Neuron (in vitro differentiated cells): ENCODE results near the gene ANKRD2.

ENCODE experiments used
- H2AFZ ChIP-seq: one replicate; pipeline ENCODE4 v1.6.1; 2013; ENCODE audit warnings: low read depth, mild to moderate bottlenecking, inconsistent platforms, low read length, moderate library complexity
- H3K27me3 ChIP-seq: one replicate; pipeline ENCODE4 v1.6.1; 2013; ENCODE audit warnings: low read length; ENCODE audit not compliant: insufficient read depth
- H3K36me3 ChIP-seq: one replicate; pipeline ENCODE4 v1.6.1; 2013; ENCODE audit warnings: low read length; ENCODE audit not compliant: insufficient read depth
- H3K4me1 ChIP-seq: one replicate; pipeline ENCODE4 v1.6.1; 2013; ENCODE audit warnings: low read length; ENCODE audit not compliant: insufficient read depth
- H3K4me3 ChIP-seq: 2 replicates; pipeline ENCODE4 v1.5.1; 2013; ENCODE audit warnings: mild to moderate bottlenecking, low read length, moderate library complexity
- H3K9me3 ChIP-seq: one replicate; pipeline ENCODE4 v1.6.1; 2013; ENCODE audit warnings: low read length

Gene ANKRD2

DNA sequence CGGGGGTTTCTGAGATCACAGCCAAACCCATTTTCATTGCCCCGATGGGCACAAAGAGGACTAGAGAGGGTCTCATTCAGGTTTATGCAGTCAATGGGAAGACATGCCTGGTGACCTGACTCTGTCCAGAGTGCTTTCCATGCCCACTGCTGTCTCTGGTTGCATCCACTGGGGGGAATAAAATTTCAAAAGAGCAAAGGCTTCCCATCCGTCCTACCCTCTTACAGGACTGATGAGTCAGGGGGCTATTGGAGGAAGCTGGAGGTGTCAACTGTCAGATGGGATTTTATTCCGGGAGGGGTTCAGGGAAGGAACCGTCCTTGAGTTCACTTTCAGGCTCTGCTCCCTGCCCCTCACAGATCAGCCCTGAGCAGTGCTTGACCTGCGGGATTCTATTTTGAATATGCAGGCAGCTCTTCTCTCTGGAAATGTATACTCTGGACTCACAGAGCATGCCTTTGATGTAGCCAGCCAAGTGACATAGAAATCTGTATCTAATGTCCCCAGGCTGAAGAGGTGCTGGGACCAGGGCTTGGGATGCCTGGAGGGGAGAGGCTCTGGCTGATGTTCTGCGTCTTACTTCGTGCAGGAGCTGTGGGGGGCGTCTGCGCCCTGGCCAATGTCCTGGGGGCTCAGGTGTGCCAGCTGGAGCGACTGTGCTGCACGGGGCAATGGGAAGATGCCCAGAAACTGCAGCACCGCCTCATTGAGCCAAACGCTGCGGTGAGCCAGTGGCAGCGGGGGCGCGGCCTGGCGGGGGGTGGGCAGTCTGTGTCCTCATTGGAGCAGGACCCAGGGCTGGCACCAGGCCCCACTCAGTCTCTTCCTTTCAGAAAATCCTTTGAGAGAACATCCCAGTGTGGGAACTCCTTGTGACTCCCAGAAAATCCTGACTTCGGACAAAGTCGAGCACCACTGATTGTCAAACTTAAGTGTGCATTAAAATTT lies 29.0 kb downstream of the ANKRD2 start:
- H3K4me3 ChIP-seq = no peak overlapping the region
- no peaks in the 10 kb centered on the region for H3K27me3 ChIP-seq
- peaks cover 6% of the 10 kb centered on the region for H3K4me1 ChIP-seq
- no peaks in the 10 kb centered on the region for H3K9me3 ChIP-seq
- H3K36me3 ChIP-seq = no peaks in the 10 kb centered on the region
- no peak overlapping the region for H2AFZ ChIP-seq

DNA sequence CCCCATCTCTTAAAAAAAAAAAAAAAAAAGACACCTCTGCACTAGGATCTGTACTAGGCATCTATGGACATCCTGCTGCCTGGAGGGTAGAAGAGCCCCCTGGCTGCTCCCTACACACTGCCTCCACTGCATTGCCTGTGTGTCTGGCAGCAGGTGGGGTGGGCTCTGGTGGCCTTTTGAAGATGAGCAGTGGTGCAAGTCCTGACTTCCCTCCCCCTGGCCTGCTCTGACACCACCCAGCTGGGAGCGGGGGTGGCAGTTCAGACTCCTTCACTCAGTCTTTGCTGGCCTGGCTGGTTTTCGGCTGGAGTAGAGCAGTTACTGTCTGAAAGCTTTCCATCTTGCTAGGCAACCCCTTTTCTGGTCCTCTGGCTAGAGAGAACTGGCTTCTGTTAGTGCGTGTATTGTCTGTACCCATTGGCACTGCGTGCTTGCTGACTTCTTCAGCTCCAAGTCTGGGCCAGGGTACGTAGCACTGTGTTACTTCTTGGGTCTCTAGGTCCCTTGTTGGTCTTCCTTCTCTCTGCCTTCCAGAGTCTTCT lies 34.6 kb downstream of the ANKRD2 start:
- H3K4me3 ChIP-seq = no peak overlapping the region
- H2AFZ ChIP-seq = no peak overlapping the region
- H3K36me3 ChIP-seq = no peaks in the 10 kb centered on the region
- no peaks in the 10 kb centered on the region for H3K9me3 ChIP-seq
- H3K4me1 ChIP-seq = peaks cover 13% of the 10 kb centered on the region
- H3K27me3 ChIP-seq = no peaks in the 10 kb centered on the region

DNA sequence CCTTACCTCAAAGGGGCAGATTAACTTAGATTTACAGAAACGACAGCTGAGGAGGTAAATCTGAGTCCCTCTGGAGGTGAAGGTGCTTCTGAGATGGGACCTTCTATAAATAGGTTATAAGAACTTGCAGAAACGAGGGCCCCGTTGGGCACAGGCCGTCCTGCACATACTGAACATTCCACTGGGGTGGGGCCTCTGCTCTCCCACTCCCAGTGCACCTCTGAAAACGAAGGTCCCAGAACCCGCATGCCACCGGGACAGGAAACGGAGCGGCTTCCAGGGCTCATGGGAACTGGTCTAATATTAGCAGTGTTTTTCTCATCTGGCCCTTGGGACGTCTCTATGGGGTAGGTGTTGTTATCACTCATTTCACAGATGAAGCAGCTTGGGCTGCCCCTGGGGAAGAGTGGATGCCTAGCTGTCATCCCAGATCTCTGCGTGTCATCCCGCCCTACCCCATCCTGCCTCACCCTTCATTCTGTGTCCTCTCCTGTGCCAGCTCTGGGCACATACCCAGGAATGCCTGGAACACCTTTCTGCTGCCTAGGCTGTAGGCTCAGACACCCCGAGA lies 36.5 kb downstream of the ANKRD2 start:
- Histone ChIP-seq H3K9me3 (no peaks in the 10 kb centered on the region), H3K36me3 (no peaks in the 10 kb centered on the region), H3K4me3 (no peak overlapping the region), H2AFZ (no peak overlapping the region), H3K27me3 (no peaks in the 10 kb centered on the region), H3K4me1 (peaks cover 13% of the 10 kb centered on the region)

DNA sequence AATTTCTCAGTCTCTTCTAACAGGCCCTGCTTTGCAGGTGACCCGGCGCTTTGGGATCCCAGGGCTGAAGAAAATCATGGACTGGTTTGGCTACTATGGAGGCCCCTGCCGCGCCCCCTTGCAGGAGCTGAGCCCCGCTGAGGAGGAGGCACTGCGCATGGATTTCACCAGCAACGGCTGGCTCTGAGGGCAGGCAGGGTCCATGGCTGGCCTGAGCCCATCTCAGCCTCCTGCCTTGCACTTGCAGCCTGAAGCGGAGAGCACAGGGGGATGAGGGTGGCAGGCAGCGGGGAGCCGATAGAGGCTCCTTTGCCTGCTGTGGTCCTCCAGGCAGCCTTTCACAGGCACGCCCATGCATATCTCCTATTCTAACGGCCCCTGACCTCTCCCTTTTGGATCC lies 38.9 kb downstream of the ANKRD2 start:
- Histone ChIP-seq H3K27me3 (no peaks in the 10 kb centered on the region), H3K4me3 (no peak overlapping the region), H2AFZ (no peak overlapping the region), H3K36me3 (peaks cover 14% of the 10 kb centered on the region), H3K9me3 (no peaks in the 10 kb centered on the region), H3K4me1 (peaks cover 8% of the 10 kb centered on the region)

DNA sequence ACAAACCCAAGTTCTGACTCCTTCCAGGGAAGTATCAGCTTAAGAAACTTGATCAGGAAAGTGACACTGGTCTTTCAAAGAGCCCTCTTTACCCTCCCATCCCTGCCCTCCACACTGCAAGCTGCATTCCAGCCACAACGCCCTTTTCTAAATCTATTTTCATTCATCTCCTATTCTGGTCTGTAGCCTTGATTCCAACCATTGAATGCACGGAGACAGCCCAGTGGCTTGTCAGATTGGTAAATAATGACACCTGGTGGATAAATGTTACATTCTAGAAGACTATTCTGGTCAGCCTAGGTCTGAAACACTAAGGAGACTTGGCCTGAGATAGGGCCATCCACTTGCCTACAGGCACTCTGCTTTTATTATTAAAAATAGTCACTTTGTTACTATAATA lies 39.8 kb downstream of the ANKRD2 start:
- H3K4me3 ChIP-seq = no peak overlapping the region
- H3K4me1 ChIP-seq = no peaks in the 10 kb centered on the region

DNA sequence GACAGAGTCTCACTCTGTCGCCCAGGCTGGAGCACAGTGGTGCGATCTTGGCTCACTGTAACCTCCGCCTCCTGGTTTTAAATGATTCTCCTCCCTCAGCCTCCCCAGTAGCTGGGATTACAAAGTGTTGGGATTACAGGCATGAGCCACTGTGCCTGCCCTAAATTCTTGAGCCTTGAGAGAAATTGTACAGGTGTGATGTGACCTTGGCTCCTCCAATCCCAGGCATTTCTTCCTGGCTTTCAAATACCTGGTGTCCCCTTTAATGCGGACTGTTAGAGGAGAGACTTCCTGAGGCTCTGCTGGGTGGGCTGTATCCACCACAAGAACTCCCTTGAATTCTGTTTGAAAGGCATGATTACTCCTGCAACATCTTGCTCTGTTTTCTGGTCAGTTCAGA lies 45.7 kb downstream of the ANKRD2 start:
- no peaks in the 10 kb centered on the region for H3K27me3 ChIP-seq
- peaks cover 28% of the 10 kb centered on the region for H3K36me3 ChIP-seq
- no peaks in the 10 kb centered on the region for H3K4me1 ChIP-seq
- no peak overlapping the region for H3K4me3 ChIP-seq
- no peak overlapping the region for H2AFZ ChIP-seq
- no peaks in the 10 kb centered on the region for H3K9me3 ChIP-seq

More for the DNA sequence above, 39.8 kb downstream of the ANKRD2 start:
- Histone ChIP-seq H2AFZ (no peak overlapping the region), H3K27me3 (no peaks in the 10 kb centered on the region), H3K9me3 (no peaks in the 10 kb centered on the region), H3K36me3 (peaks cover 21% of the 10 kb centered on the region)

DNA sequence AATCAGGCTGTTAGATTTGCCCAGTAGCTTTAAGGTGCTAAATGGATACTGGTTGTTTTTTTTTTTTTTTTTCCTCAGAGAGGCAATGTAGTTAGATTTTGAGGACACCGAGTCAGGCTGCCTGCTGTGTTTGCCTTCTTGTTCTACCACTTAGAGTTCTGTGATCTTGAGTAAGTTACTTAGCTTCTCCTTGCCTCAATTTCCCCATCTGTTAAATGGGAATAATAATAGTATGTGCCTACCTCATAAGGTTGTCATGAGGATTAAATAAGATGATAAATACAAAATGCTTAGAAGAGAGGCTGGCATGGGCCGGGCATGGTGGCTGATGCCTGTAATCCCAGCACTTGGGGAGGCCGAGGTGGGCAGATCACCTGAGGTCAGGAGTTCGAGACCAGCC lies 46.2 kb downstream of the ANKRD2 start:
- Histone ChIP-seq H3K9me3 (no peaks in the 10 kb centered on the region), H3K4me3 (no peak overlapping the region), H2AFZ (no peak overlapping the region), H3K27me3 (no peaks in the 10 kb centered on the region), H3K4me1 (no peaks in the 10 kb centered on the region), H3K36me3 (peaks cover 28% of the 10 kb centered on the region)

DNA sequence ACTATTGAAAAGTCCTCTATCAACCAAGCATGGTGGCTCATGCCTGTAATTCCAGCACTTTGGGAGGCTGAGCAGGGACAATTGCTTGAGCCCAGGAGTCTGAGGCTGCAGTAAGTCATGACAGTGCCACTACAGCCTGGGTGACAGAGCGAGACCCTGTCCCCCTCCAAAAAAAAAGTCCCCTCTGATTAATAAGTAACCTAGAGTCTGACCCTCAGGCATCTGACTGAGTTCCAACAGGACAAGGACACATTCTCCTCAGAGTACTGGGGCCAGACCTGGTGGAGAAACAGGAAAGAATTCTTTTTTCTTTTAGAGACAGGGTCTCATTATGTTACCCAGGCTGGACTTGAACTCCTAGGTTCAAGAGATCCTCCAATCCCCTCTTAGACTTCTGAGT lies 50.7 kb downstream of the ANKRD2 start:
- Histone ChIP-seq H2AFZ (no peak overlapping the region), H3K36me3 (peaks cover 5% of the 10 kb centered on the region), H3K4me1 (no peaks in the 10 kb centered on the region), H3K4me3 (no peak overlapping the region), H3K9me3 (no peaks in the 10 kb centered on the region), H3K27me3 (no peaks in the 10 kb centered on the region)

DNA sequence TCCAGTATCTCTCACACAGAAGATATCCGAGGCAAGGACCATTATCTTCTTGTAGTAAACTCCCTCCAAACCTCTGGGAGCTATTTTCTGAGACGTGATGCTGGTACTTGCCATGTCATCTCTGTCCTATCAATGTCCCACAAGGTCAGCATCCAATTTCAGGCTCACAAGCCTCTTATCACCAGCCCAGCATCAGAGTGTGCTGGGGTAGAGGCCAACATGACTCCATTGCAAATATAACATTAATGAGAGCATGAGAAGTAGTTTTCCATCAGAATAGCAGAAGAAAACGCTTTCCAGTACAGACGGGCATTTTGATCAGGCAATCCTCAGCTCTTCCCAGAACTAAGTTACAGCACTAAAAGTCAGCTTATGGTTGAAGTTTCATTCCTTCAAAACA lies 55.2 kb downstream of the ANKRD2 start:
- H3K4me1 ChIP-seq = no peaks in the 10 kb centered on the region
- peaks cover 2% of the 10 kb centered on the region for H3K36me3 ChIP-seq
- H3K27me3 ChIP-seq = no peaks in the 10 kb centered on the region
- no peak overlapping the region for H2AFZ ChIP-seq
- H3K4me3 ChIP-seq = no peak overlapping the region
- no peaks in the 10 kb centered on the region for H3K9me3 ChIP-seq

DNA sequence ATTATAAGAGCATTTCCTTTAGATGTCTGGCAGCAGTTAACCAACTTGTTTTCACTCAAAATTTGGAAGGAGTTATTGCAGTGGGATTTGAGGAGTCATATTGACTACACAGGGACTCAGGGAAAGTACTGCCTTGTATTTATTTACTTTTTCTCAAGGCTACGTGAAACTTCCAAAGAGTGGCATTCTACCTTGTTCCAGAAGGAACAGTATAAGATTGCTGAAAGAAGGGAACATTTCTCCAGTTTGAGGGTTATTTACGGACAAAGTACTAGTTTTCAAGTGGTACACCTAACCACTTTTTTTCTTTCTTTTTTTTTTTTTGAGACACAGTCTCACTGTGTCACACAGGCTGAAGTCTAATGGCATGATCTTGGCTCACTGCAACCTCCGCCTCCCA lies 55.6 kb downstream of the ANKRD2 start:
- Histone ChIP-seq H3K27me3 (no peaks in the 10 kb centered on the region), H3K4me1 (no peaks in the 10 kb centered on the region), H2AFZ (no peak overlapping the region), H3K36me3 (peaks cover 2% of the 10 kb centered on the region), H3K9me3 (no peaks in the 10 kb centered on the region), H3K4me3 (no peak overlapping the region)

DNA sequence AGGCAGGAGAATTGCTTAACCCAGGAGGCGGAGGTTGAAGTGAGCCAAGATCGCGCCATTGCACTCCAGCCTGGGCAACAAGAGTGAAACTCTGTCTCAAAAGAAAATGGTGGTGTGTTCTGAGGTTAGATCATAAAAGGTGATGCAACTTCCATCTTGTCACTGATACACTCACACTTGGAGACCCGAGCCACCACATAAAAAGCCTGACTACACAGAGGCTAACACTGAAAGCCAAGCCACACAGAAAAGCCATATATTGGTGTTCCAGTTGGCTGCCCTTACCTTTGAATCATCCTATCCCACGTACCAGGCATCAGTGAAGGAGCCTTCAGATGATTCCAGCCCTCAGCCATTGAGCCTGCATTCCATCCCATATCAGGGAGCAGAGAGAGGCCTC lies 56.7 kb downstream of the ANKRD2 start:
- H2AFZ ChIP-seq = no peak overlapping the region
- H3K9me3 ChIP-seq = no peaks in the 10 kb centered on the region
- peaks cover 2% of the 10 kb centered on the region for H3K36me3 ChIP-seq
- H3K4me1 ChIP-seq = peaks cover 2% of the 10 kb centered on the region
- no peaks in the 10 kb centered on the region for H3K27me3 ChIP-seq
- H3K4me3 ChIP-seq = no peak overlapping the region

DNA sequence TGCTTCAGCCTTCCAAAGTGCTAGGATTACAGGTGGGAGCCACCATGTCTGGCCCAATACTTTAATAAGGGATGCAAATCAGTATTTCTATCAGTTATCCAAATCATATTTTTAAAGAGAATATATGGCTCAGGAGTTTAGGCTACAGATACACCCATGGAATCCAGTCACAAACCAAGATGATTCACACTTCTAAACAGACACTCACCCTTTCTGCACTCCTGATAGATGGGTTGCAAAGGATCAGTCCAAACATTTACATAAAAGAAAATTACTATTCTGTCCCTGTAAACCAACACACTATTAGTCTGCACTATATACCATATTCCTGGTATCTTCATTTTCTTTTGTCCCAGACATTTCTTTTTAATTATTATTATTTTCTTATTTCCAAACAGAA lies 58.5 kb downstream of the ANKRD2 start:
- no peak overlapping the region for H2AFZ ChIP-seq
- no peaks in the 10 kb centered on the region for H3K27me3 ChIP-seq
- H3K36me3 ChIP-seq = peaks cover 2% of the 10 kb centered on the region
- H3K4me1 ChIP-seq = peaks cover 2% of the 10 kb centered on the region
- no peak overlapping the region for H3K4me3 ChIP-seq
- H3K9me3 ChIP-seq = no peaks in the 10 kb centered on the region
